Measurements from ENCODE around the gene ZPBP.

The ZPBP gene

GRCh38 chr7:49911909-49912308, 181.1 kb downstream of the ZPBP start:
- DNase-seq (ENCODE audit: insufficient read length) (no peak), FAIRE-seq (no peak)
- no peak for TF ChIP-seq POLR2AphosphoS5 (IDR thresholded peaks at IDR 0.05; ENCODE audit: low read depth, low read length)
- TF ChIP-seq TAF1 (IDR thresholded peaks at IDR 0.05; ENCODE audit: borderline replicate concordance, low read depth, low read length) = no peak
- no peak for TF ChIP-seq POLR2A (IDR thresholded peaks at IDR 0.05; ENCODE audit: low read depth, low read length)

- FAIRE-seq = no peak
- no peak for DNase-seq (ENCODE audit: insufficient read length)
- no peak for TF ChIP-seq TAF1 (IDR thresholded peaks at IDR 0.05; ENCODE audit: borderline replicate concordance, low read depth, low read length)
- TF ChIP-seq POLR2A (IDR thresholded peaks at IDR 0.05; ENCODE audit: low read depth, low read length) = no peak
- TF ChIP-seq POLR2AphosphoS5 (IDR thresholded peaks at IDR 0.05; ENCODE audit: low read depth, low read length) = no peak
Measured at GRCh38 chr7:49894543-49894942, 198.5 kb downstream of the ZPBP start.

GRCh38 chr7:49893131-49893530, 199.9 kb downstream of the ZPBP start:
- FAIRE-seq (no peak), DNase-seq (ENCODE audit: insufficient read length) (no peak)
- no peak for TF ChIP-seq POLR2A (IDR thresholded peaks at IDR 0.05; ENCODE audit: low read depth, low read length)
- TF ChIP-seq POLR2AphosphoS5 (IDR thresholded peaks at IDR 0.05; ENCODE audit: low read depth, low read length) = no peak
- TF ChIP-seq TAF1 (IDR thresholded peaks at IDR 0.05; ENCODE audit: borderline replicate concordance, low read depth, low read length) = no peak

- DNase-seq (ENCODE audit: insufficient read length) = no peak
- FAIRE-seq = no peak
- TF ChIP-seq POLR2AphosphoS5 (IDR thresholded peaks at IDR 0.05; ENCODE audit: low read depth, low read length) = no peak
- TF ChIP-seq TAF1 (IDR thresholded peaks at IDR 0.05; ENCODE audit: borderline replicate concordance, low read depth, low read length) = no peak
Measured at GRCh38 chr7:49892481-49892880, 200.6 kb downstream of the ZPBP start.

All from GM12892 (cell line).